ENCODE data around the gene SLC2A10. TPM values are rescaled to one million over a fixed set of nuclear protein-coding genes. Genes with fewer than 3 reads are reported as not detected.

Gene SLC2A10
- total and polyA plus RNA-seq, 2 donors (not counting 3 experiments of a cell fraction or from before 2014, with no cell fraction given) = 11.2 to 13.6 TPM

DNA sequence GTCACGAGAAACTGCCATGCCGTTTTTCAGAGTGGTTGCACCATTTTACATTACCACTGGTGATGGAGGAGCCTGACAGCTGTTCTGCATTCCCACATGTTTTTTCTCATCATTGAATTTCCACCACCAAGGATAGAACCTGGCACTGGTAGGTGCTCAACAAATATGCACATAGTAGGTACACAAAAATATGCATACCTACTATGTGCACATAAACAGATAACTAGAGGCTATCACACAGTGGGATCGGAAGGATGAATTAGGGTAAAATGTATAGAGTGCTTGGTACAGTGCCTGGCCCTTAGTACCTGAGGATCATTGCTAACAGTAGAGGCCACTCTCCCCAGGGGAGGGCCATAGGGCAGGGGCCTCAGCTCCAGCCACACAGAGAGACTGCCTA, 47.0 kb downstream of the SLC2A10 start:
- no peak overlapping the region for H3K4me2 ChIP-seq (ENCODE audit: insufficient read depth, low read length)
- no peaks in the 10 kb centered on the region for H3K9me1 ChIP-seq (replicated peaks; ENCODE audit: control insufficient read depth, extremely low read depth, insufficient read depth, low read length)
- no peaks in the 10 kb centered on the region for H3K4me1 ChIP-seq (ENCODE audit: control insufficient read depth, extremely low read depth, insufficient read depth, low read length)
- CTCF ChIA-PET = interaction anchor here (1.0 to 6.3 kb wide), 4 partner anchors 12 to 628 kb away, joined by 3 to 30 read pairs (median 4); no protein-coding TSS in a partner anchor
- no TSS peak for BruUV-seq (replicated peaks)
- DNase-seq (ENCODE audit: low read depth, low spot score) = no peak
- no peak overlapping the region for H3K4me3 ChIP-seq (replicated peaks in 1 of 3; ENCODE audit: insufficient read depth in 1 of 3, low read depth in 1 of 3, low read length in 3 of 3)
- no peaks in the 10 kb centered on the region for H3K79me2 ChIP-seq (ENCODE audit: control insufficient read depth, insufficient read depth, low read length)
- POLR2A ChIA-PET = no interaction called here
- no peak overlapping the region for H2AFZ ChIP-seq (ENCODE audit: low read depth, low read length)
- H3K36me3 ChIP-seq (ENCODE audit: control insufficient read depth in 2 of 2, extremely low read depth in 1 of 2, insufficient read depth in 2 of 2, low read length in 2 of 2) = no peaks in the 10 kb centered on the region
- no peak overlapping the region for H3K9ac ChIP-seq (replicated peaks; ENCODE audit: extremely low read depth, insufficient read depth, low read length)
- no peaks in the 10 kb centered on the region for H4K20me1 ChIP-seq (replicated peaks; ENCODE audit: control insufficient read depth, extremely low read depth, insufficient read depth, low read length)
- no peak for FAIRE-seq
- TF ChIP-seq EZH2 (IDR thresholded peaks at IDR 0.05; ENCODE audit: borderline replicate concordance, low read depth, low read length, severe bottlenecking) = no peak
- no peak for TF ChIP-seq GATA2 (IDR thresholded peaks at IDR 0.05; ENCODE audit: insufficient read depth, insufficient read length, low read depth, low read length)
- TF ChIP-seq, protein P1, sequence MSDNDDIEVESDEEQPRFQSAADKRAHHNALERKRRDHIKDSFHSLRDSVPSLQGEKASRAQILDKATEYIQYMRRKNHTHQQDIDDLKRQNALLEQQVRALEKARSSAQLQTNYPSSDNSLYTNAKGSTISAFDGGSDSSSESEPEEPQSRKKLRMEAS (IDR thresholded peaks at IDR 0.05; ENCODE audit: insufficient read depth, insufficient read length) = no peak
- TF ChIP-seq JUN (IDR thresholded peaks at IDR 0.05; ENCODE audit: borderline replicate concordance, insufficient read depth, insufficient read length, low read depth) = no peak
- no peak for TF ChIP-seq POLR2A (IDR thresholded peaks at IDR 0.05; ENCODE audit: low read depth, low read length)
- TF ChIP-seq, protein P2, sequence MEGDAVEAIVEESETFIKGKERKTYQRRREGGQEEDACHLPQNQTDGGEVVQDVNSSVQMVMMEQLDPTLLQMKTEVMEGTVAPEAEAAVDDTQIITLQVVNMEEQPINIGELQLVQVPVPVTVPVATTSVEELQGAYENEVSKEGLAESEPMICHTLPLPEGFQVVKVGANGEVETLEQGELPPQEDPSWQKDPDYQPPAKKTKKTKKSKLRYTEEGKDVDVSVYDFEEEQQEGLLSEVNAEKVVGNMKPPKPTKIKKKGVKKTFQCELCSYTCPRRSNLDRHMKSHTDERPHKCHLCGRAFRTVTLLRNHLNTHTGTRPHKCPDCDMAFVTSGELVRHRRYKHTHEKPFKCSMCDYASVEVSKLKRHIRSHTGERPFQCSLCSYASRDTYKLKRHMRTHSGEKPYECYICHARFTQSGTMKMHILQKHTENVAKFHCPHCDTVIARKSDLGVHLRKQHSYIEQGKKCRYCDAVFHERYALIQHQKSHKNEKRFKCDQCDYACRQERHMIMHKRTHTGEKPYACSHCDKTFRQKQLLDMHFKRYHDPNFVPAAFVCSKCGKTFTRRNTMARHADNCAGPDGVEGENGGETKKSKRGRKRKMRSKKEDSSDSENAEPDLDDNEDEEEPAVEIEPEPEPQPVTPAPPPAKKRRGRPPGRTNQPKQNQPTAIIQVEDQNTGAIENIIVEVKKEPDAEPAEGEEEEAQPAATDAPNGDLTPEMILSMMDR (IDR thresholded peaks at IDR 0.05; ENCODE audit: extremely low read depth in 1 of 2, insufficient read depth in 1 of 2, low read depth in 1 of 2, low read length in 2 of 2) = no peak
- no peak overlapping the region for H3K27ac ChIP-seq (ENCODE audit: insufficient read depth, low read depth, low read length)
- H3K27me3 ChIP-seq (ENCODE audit: control insufficient read depth in 2 of 2, insufficient read depth in 2 of 2, low read length in 2 of 2) = no peaks in the 10 kb centered on the region
- no peaks in the 10 kb centered on the region for H3K9me3 ChIP-seq (replicated peaks; ENCODE audit: control insufficient read depth, insufficient read depth, low read length)
- intact Hi-C loops (cut with micrococcal nuclease) (no loop called here), dilution Hi-C loops (cut with MboI; ENCODE audit: extremely low pct_ligation_motif_present, low sequenced_read_pairs) (no loop called here)

All from endothelial cell of umbilical vein (primary cell).